Activated CD8-positive, alpha-beta memory T cell treated with anti-CD3 and anti-CD28 coated beads, Interleukin-2, amount 50 U/mL, for 48 hours (primary cell): ENCODE measurements around the gene VLDLR.
A peak's percentile ranks its signal among the peaks of the same experiment; 100 is the strongest.

Source experiments
- DNase-seq: peaks from one replicate; pipeline ENCODE4 v3.0.0-alpha.2; 2020

Gene VLDLR

GRCh38 chr9:2621722-2622460 is at the start of gene VLDLR:
Gene VLDLR, plus strand, starts transcription at chr9:2621787. Its CDS starts 403 bp downstream, at chr9:2622190.
- peak; percentile 72 for DNase-seq

- DNase-seq, result no peak
Observed at GRCh38 chr9:2574203-2574602, 47.4 kb upstream of the VLDLR start.

DNA sequence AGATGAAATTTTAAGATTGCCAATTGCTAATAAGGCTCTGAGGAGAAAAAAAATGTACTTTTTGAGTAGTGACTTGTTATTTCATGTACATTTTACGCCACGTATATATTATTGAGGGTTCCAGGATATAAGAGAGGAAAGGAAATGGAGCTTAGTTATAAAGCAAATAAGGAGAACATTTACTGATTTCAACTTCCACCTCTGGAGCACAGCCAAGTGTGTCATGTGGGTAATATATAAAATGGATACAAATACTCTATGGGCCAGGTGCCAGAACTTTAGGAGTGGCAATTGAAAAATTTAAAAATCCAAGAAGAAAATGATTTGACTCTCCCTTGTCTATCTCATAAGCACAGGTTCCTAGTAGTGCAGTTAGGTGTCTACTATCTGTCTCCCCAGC is 45.0 kb upstream of the VLDLR start:
- DNase-seq, result no peak

DNA sequence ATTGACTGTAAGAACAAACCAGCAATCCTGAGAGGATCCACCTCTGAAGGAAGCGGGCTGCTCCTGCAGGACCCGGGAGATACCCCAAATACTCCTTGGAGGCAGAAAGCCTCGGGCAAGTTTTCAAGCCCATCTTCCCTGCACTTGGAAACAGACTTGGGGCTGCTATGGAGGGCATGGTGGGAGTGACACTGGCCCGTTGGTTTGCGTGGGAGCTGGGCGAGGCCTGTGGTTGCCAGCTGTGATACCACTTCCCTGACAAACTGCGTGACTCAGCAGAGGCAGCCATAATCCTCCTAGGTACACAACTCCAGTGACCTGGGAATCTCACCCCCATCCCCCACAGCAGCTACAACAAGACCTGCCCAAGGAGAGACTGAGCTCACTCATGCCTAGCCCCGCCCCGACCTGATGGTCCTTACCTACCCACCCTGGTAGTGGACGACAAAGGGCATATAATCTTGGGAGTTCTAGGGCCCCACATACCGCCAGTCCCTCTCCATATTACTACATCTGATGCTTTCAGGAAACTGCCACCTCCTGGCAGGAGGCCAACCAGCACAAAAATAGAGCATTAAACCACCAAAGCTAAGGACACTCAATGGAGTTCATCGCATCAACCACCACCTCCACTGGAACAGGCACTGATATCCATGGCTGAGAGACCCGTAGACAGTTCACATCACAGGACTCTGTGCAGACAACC is 38.1 kb upstream of the VLDLR start:
- no peak for DNase-seq

DNA sequence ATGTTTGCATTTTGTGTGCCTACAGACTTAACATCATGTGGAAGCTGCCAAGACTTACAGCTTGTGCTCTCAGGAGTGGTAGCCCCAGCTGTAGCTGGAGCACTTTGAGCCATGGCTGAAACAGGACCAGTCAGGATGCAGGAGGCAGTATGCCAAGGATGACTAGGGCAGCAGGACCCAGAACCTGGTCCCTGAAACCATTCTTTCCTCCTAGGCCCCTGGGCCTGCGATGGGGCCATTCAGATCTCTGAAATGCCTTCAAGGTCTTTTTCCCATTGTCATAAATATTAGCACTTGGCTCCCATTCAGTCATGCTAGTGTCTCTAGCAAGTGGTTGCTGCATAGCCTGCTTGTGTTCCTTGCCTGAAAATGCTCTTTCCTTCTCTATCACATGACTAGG is 29.6 kb upstream of the VLDLR start:
- DNase-seq, result no peak

DNA sequence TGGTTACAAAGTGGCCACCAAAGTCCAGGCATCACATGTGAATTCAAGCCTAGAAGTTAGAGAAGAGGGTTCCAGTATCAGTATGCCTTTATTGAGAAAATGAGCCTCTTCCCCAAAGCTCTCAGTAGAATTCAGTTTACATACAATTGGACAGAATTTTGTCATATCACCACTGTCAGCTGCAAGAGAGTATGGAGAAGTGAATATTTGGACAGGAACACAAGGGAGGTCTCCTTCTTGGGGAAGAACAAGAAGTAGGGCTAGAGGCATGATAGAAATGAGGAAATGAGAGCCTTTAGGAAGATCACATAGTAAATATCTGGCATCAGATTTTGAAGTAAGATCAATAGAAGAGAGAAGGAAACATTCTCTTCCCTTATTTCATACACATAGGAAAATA is 27.8 kb upstream of the VLDLR start:
- no peak for DNase-seq

- no peak for DNase-seq
Observed at GRCh38 chr9:2595973-2596372, 25.6 kb upstream of the VLDLR start.

- no peak for DNase-seq
Observed at GRCh38 chr9:2597483-2597882, 24.1 kb upstream of the VLDLR start.

GRCh38 chr9:2599896-2600295 is 21.7 kb upstream of the VLDLR start:
- no peak for DNase-seq

DNA sequence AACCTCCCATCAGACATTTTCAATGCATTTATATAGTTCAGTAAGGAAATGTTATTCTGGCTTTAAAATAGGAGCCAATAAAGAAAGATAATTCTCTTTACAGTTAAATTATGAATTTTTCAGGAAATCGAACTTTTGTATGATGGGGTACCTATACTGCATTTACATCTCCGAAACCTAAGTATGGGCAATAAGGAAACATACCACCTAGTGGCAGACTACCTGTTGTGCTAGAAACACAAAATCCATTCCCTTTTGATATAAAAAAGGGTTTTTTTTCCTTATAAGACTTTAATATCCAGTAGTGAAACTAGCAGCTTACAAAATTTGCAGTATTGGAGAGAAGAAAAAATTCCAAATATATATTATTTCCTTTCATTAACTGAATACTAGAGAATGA is 21.3 kb upstream of the VLDLR start:
- DNase-seq, result no peak

DNA sequence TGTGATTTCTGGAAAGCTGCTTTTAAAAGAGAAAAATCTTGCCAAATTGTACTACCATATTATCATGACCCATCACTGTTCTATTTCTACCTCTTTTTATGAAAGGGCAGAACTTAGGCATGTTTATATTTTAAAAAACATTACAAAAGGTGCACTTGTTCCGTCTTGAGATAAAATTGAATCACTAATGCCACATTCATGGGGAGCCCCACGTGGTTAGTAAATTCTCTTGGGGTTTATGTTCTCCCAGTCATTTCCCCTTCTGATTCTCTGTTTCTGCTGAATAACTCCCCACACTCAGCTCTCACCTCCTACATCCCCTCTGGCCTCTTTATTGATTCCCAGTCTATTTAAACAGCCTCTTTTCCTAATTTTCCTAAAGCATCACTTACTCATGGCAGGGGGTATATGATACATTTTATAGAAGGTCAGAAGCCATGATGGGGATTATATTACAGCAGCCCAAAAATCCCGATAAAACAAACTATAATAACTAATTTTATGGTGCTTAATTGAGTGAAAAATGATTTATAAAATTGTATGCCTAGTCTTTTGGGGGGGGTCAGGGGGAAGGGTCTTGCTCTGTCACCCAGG is 19.7 kb upstream of the VLDLR start:
- DNase-seq, result no peak

- DNase-seq, result no peak
Observed at GRCh38 chr9:2602704-2603116, 18.9 kb upstream of the VLDLR start.

- no peak for DNase-seq
Observed at GRCh38 chr9:2603621-2604020, 18.0 kb upstream of the VLDLR start.

- no peak for DNase-seq
Observed at GRCh38 chr9:2605246-2605645, 16.3 kb upstream of the VLDLR start.

DNA sequence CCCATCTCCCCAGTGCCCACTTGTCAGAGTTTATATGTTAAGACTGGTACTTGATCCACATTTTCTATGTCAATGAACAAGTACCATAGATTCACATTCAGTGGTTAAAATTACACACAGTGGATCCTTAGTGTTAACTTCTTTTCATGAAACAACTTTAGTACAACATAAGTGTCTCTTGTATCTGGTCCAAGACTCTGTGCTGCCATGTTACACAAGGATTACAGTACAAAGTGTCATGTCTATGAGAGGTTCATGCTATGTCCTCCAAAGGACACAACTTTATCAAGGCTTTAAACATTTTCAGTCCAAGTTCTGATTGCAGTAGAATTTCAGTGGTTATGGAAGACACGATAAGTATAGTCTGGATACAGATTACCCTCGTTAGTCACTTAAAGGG is 13.3 kb upstream of the VLDLR start:
- DNase-seq, result no peak

- DNase-seq, result no peak
Observed at GRCh38 chr9:2610985-2611384, 10.6 kb upstream of the VLDLR start.

- no peak for DNase-seq
Observed at GRCh38 chr9:2611961-2612360, 9.6 kb upstream of the VLDLR start.

DNA sequence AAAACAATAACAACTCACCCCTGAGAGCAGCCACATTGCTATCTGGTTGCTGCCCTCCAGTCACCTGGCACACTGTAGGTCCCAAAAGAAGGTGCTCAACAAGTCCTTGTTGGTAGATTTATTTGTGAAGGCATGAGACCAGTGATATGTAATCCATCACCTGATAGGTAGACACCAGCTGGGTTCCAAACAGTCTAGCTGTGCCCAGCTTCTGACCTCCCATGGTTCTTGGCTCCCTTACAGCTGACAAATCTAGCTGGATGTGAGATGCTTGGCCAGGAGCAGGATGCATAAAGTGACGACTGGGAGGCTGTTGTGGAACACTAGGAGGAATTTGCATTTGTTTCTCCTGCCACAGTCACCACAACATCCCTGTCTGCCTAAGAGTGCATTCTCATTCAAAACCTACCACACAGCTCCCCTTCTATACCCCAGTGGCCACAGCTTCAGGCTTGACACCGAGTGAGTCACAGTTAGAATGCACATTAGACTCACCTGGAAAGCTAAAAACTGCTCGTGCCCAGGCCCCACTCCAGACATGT is 7.8 kb upstream of the VLDLR start:
- DNase-seq, result no peak

GRCh38 chr9:2615497-2615896 is 6.1 kb upstream of the VLDLR start:
- DNase-seq, result no peak

GRCh38 chr9:2616692-2617377 is 4.8 kb upstream of the VLDLR start:
- DNase-seq, result no peak

- DNase-seq, result no peak
Observed at GRCh38 chr9:2618289-2618688, 3.3 kb upstream of the VLDLR start.

DNA sequence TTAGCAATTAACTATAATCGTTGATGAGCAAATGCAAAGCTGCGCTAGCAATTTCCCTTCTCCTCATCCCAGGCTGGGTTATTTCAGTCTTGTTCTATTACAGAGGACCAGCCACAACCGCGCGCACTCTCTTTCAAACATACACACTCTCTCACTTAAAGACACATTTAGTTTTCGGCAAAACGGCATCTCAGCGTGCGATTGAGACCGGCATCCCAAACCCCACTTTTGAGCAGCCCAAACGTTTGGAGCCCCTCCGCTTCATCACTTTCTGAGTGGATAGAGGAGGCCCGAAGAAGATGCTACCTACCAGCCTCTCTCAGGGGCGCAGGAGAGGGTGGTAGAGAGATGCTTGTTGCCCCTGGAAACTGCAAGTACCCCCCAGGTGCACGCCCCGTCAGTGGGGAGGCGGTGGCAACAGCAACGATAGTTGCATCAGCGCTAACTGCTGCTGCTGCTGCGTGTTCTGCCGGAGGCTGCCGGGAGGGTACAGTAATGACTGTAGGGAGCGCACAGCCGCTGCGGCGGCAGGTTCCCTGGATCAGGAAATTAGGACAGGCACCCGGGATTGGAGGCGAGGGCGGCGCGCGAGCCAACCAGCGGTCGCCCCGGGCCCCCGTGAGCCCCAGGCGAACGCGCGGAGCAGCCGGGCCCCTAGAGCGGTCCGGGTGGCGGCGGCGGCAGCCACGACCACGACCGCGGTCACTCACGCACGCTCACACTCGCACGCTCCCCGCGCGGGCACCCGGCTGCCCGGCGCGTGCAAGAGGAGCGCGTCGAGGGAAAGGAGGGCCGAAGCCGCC is 467 bp upstream of the VLDLR start:
- DNase-seq, result peak; percentile 82
